Stimulated activated naive CD8-positive, alpha-beta T cell treated with anti-CD3 and anti-CD28 coated beads, Interleukin-15, Interleukin-2, amounts not matched to agents 100 ng/mL and 50 ng/mL, for 24 hours (primary cell): ENCODE measurements around the gene GPA33.

Source experiments
- H3K27ac Mint-ChIP-seq: one replicate; pipeline ENCODE4 v1.8.0; 2021; ENCODE audit warnings: mild to moderate bottlenecking, mixed read lengths
- H3K27me3 Mint-ChIP-seq: one replicate; pipeline ENCODE4 v1.8.0; 2021; ENCODE audit warnings: mixed read lengths
- H3K36me3 Mint-ChIP-seq: one replicate; pipeline ENCODE4 v1.8.0; 2021; ENCODE audit warnings: low read depth, mixed read lengths
- H3K4me1 Mint-ChIP-seq: one replicate; pipeline ENCODE4 v1.8.0; 2021; ENCODE audit warnings: low read depth, mixed read lengths
- H3K4me3 Mint-ChIP-seq: one replicate; pipeline ENCODE4 v1.8.0; 2021; ENCODE audit warnings: mild to moderate bottlenecking, mixed read lengths
- H3K9me3 Mint-ChIP-seq: one replicate; pipeline ENCODE4 v1.8.0; 2021; ENCODE audit warnings: mixed read lengths

The GPA33 gene

GRCh38 chr1:167105271-167106118 lies 15.3 kb upstream of the GPA33 start:
- Mint-ChIP-seq H3K27ac (peak overlapping the region; percentile 61), H3K4me1 (peaks cover 56% of the 10 kb centered on the region), H3K4me3 (no peak overlapping the region), H3K36me3 (no peaks in the 10 kb centered on the region), H3K9me3 (no peaks in the 10 kb centered on the region), H3K27me3 (no peaks in the 10 kb centered on the region)

- Mint-ChIP-seq H3K4me3 (peak overlapping the region; percentile 56), H3K27me3 (no peaks in the 10 kb centered on the region), H3K36me3 (no peaks in the 10 kb centered on the region), H3K4me1 (peaks cover 43% of the 10 kb centered on the region), H3K27ac (peak overlapping the region; percentile 82), H3K9me3 (no peaks in the 10 kb centered on the region)
These were observed 14.1 kb upstream of the GPA33 start for GRCh38 chr1:167104256-167104633.

- H3K4me1 Mint-ChIP-seq = peaks cover 32% of the 10 kb centered on the region
- no peaks in the 10 kb centered on the region for H3K36me3 Mint-ChIP-seq
- H3K4me3 Mint-ChIP-seq = no peak overlapping the region
- no peaks in the 10 kb centered on the region for H3K27me3 Mint-ChIP-seq
- no peaks in the 10 kb centered on the region for H3K9me3 Mint-ChIP-seq
- H3K27ac Mint-ChIP-seq = peak overlapping the region; percentile 58
These were observed 12.9 kb upstream of the GPA33 start for GRCh38 chr1:167102906-167103573.

GRCh38 chr1:167101754-167102153 lies 11.6 kb upstream of the GPA33 start:
- H3K4me3 Mint-ChIP-seq = no peak overlapping the region
- peaks cover 32% of the 10 kb centered on the region for H3K4me1 Mint-ChIP-seq
- no peaks in the 10 kb centered on the region for H3K27me3 Mint-ChIP-seq
- H3K36me3 Mint-ChIP-seq = no peaks in the 10 kb centered on the region
- H3K9me3 Mint-ChIP-seq = no peaks in the 10 kb centered on the region
- no peak overlapping the region for H3K27ac Mint-ChIP-seq

GRCh38 chr1:167100730-167101129 lies 10.6 kb upstream of the GPA33 start:
- Mint-ChIP-seq H3K4me3 (no peak overlapping the region), H3K4me1 (peaks cover 29% of the 10 kb centered on the region), H3K27ac (no peak overlapping the region), H3K9me3 (no peaks in the 10 kb centered on the region), H3K27me3 (no peaks in the 10 kb centered on the region), H3K36me3 (no peaks in the 10 kb centered on the region)

GRCh38 chr1:167099851-167100250 lies 9.7 kb upstream of the GPA33 start:
- H3K27me3 Mint-ChIP-seq = no peaks in the 10 kb centered on the region

GRCh38 chr1:167095368-167095767 lies 5.2 kb upstream of the GPA33 start:
- no peak overlapping the region for H3K4me3 Mint-ChIP-seq
- H3K27ac Mint-ChIP-seq = no peak overlapping the region
- H3K4me1 Mint-ChIP-seq = peaks cover 22% of the 10 kb centered on the region
- no peaks in the 10 kb centered on the region for H3K9me3 Mint-ChIP-seq
- no peaks in the 10 kb centered on the region for H3K36me3 Mint-ChIP-seq
- no peaks in the 10 kb centered on the region for H3K27me3 Mint-ChIP-seq

More at GRCh38 chr1:167099851-167100250, 9.7 kb upstream of the GPA33 start:
- Mint-ChIP-seq H3K9me3 (no peaks in the 10 kb centered on the region), H3K4me3 (no peak overlapping the region), H3K4me1 (peaks cover 27% of the 10 kb centered on the region), H3K27ac (no peak overlapping the region), H3K36me3 (no peaks in the 10 kb centered on the region)

- no peak overlapping the region for H3K27ac Mint-ChIP-seq
- no peak overlapping the region for H3K4me3 Mint-ChIP-seq
- H3K36me3 Mint-ChIP-seq = no peaks in the 10 kb centered on the region
- no peaks in the 10 kb centered on the region for H3K27me3 Mint-ChIP-seq
- peaks cover 28% of the 10 kb centered on the region for H3K4me1 Mint-ChIP-seq
- no peaks in the 10 kb centered on the region for H3K9me3 Mint-ChIP-seq
These were observed 4.5 kb upstream of the GPA33 start for GRCh38 chr1:167094690-167095089.

GRCh38 chr1:167093846-167094516 lies 3.8 kb upstream of the GPA33 start, which contains the start of gene STYXL2:
TSS of gene STYXL2 (plus strand) at chr1:167094075. CDS start at chr1:167094850, 775 bp downstream.
- Mint-ChIP-seq H3K27ac (no peak within 1 kb of the TSS), H3K27me3 (no peaks in the 10 kb centered on the region), H3K4me1 (peaks cover 35% of the 10 kb centered on the region), H3K9me3 (no peaks in the 10 kb centered on the region), H3K4me3 (no peak within 1 kb of the TSS), H3K36me3 (no peaks in the 10 kb centered on the region)

GRCh38 chr1:167092653-167093052 lies 2.5 kb upstream of the GPA33 start:
- no peaks in the 10 kb centered on the region for H3K36me3 Mint-ChIP-seq
- no peaks in the 10 kb centered on the region for H3K9me3 Mint-ChIP-seq
- H3K27me3 Mint-ChIP-seq = no peaks in the 10 kb centered on the region
- no peak overlapping the region for H3K27ac Mint-ChIP-seq
- H3K4me3 Mint-ChIP-seq = no peak overlapping the region
- peaks cover 38% of the 10 kb centered on the region for H3K4me1 Mint-ChIP-seq

- Mint-ChIP-seq H3K27ac (peak overlapping the region; percentile 83), H3K4me1 (peaks cover 32% of the 10 kb centered on the region), H3K36me3 (no peaks in the 10 kb centered on the region), H3K9me3 (no peaks in the 10 kb centered on the region), H3K27me3 (no peaks in the 10 kb centered on the region), H3K4me3 (peak overlapping the region; percentile 11)
These were observed 251 bp downstream of the GPA33 start for GRCh38 chr1:167089939-167090313.

- Mint-ChIP-seq H3K27ac (no peak overlapping the region), H3K9me3 (no peaks in the 10 kb centered on the region)
These were observed 1.3 kb downstream of the GPA33 start for GRCh38 chr1:167088746-167089417.

GRCh38 chr1:167086768-167087167 lies 3.4 kb downstream of the GPA33 start:
- H3K4me3 Mint-ChIP-seq = no peak overlapping the region
- H3K36me3 Mint-ChIP-seq = no peaks in the 10 kb centered on the region
- H3K9me3 Mint-ChIP-seq = no peaks in the 10 kb centered on the region
- no peaks in the 10 kb centered on the region for H3K27me3 Mint-ChIP-seq
- peaks cover 25% of the 10 kb centered on the region for H3K4me1 Mint-ChIP-seq
- no peak overlapping the region for H3K27ac Mint-ChIP-seq

More at GRCh38 chr1:167088746-167089417, 1.3 kb downstream of the GPA33 start:
- Mint-ChIP-seq H3K27me3 (no peaks in the 10 kb centered on the region), H3K4me1 (peaks cover 32% of the 10 kb centered on the region), H3K36me3 (no peaks in the 10 kb centered on the region), H3K4me3 (no peak overlapping the region)

GRCh38 chr1:167086033-167086432 lies 4.1 kb downstream of the GPA33 start:
- peaks cover 23% of the 10 kb centered on the region for H3K4me1 Mint-ChIP-seq
- no peaks in the 10 kb centered on the region for H3K36me3 Mint-ChIP-seq
- H3K4me3 Mint-ChIP-seq = no peak overlapping the region
- H3K27ac Mint-ChIP-seq = no peak overlapping the region
- H3K9me3 Mint-ChIP-seq = no peaks in the 10 kb centered on the region
- H3K27me3 Mint-ChIP-seq = no peaks in the 10 kb centered on the region
